ENCODE results near the gene C14orf180. TPM values are rescaled to one million over a fixed set of nuclear protein-coding genes. Genes with fewer than 3 reads are reported as not detected.
A peak's percentile ranks its signal among the peaks of the same experiment; 100 is the strongest.

Gene C14orf180
- total RNA-seq, 2 experiments from 2014 or later = not detected

DNA sequence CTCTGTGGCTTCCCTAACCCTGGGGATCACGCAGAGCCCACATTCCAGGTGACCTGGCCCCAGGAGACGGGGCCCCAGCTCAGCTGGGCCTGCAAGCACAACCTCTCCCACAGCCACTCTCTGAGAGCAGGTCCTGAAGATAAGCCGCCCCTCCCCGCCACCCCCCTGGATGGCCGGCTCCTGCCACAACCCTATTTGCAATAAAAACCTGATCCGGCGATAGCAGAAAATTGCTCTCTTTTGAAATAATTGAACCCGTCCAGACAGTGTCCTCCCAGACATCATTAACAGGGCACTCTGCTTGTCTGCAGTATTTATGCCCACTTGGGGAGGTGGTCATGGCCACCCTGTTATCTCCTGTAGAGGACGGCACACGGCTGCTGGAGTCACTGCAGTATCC lies 5.0 kb downstream of the C14orf180 start:
- H3K27ac Mint-ChIP-seq = no peak overlapping the region
- CTCF ChIA-PET = no interaction called here
- H3K9me3 Mint-ChIP-seq (ENCODE audit: low read depth) = no peaks in the 10 kb centered on the region
- DNase-seq (no peak), ATAC-seq (no peak)
- no peak overlapping the region for H3K4me3 Mint-ChIP-seq
- no peaks in the 10 kb centered on the region for H3K27me3 Mint-ChIP-seq
- H3K36me3 Mint-ChIP-seq = no peaks in the 10 kb centered on the region
- no peaks in the 10 kb centered on the region for H3K4me1 Mint-ChIP-seq

DNA sequence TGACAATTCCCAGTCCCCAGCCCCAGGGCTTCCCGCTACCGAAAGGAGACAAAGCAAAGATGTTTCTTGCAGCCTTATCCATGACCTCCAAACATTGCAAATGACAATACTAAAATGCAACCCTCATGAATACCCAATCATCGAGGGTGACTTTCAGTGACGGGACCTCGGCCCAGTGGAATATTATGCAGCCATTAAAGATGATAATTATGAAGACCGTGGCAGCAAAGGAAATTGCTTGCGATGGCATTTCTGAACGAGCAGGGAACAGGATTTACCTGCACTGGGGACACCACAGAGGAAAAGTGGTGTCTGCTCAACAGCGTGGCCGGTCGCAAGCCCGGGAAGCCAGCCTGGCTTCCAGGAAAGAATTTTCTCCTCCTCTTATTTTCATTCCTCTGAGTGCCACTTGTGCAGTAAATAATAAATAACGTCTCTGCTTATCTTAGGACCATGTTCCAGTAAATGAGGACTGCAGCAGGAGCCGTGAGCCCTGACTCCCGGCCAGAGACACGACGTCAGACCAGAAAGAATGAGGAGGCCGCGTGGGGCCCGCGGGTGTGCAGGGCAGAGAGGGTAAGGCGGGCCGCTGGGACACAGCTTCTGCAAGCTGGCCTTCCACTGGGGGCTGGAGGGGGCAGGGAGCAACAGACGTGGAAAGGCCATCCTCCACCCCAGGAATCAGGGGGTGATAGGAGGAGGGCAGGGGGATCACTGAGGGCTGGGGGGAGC lies 6.6 kb downstream of the C14orf180 start:
- Mint-ChIP-seq H3K4me3 (no peak overlapping the region), H3K36me3 (no peaks in the 10 kb centered on the region), H3K4me1 (no peaks in the 10 kb centered on the region), H3K27ac (no peak overlapping the region), H3K27me3 (no peaks in the 10 kb centered on the region), H3K9me3 (ENCODE audit: low read depth) (no peaks in the 10 kb centered on the region)
- CTCF ChIA-PET = interaction anchor here (0.6 kb wide), 1 partner anchor 224 kb away, joined by 3 read pairs; no protein-coding TSS in a partner anchor
- DNase-seq (no peak), ATAC-seq (no peak)

DNA sequence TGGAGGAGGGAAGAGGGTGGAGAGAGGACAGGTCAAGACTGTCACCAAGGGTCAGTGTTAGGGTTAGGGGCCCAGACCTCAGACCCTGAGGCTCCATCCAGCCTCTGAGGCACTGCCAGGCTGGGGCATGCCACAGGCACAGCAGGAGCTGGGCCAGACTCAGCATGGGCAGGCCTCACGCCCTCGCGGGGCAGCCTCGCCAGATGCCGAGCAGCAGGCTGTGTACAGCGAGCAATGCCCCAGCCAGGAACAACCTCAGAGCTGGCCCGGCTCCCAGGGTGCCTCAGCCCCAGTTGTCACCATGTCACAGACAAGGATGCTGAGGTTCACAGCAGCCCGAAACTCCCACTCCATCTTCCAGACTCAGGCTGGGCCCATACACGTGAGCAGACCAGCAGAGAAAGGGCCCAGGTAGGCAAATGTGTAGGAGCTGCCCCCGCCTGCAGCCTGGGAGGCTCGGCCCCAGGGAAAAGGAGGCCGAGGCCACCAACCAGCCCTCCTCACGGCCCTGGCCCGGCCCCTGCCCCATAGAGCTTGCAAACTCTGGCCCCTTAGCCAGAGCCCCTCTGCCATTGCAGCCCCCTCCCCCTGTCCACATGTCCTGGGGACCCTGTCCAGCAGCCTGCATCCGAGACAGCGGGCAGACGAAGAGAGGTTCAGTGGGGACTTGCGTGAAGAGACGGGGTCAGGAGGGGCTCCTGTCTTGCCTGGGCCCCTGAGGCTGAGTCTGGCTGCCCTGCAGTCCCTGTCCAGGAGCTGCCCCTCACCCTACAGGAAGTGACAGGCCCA lies 7.5 kb downstream of the C14orf180 start:
- H3K4me3 Mint-ChIP-seq = no peak overlapping the region
- no peaks in the 10 kb centered on the region for H3K36me3 Mint-ChIP-seq
- no peaks in the 10 kb centered on the region for H3K9me3 Mint-ChIP-seq (ENCODE audit: low read depth)
- no peak for DNase-seq
- H3K27ac Mint-ChIP-seq = no peak overlapping the region
- CTCF ChIA-PET = interaction anchor here (0.6 kb wide), 1 partner anchor 223 kb away, joined by 3 read pairs; no protein-coding TSS in a partner anchor
- no peaks in the 10 kb centered on the region for H3K4me1 Mint-ChIP-seq
- no peaks in the 10 kb centered on the region for H3K27me3 Mint-ChIP-seq
- no peak for ATAC-seq

DNA sequence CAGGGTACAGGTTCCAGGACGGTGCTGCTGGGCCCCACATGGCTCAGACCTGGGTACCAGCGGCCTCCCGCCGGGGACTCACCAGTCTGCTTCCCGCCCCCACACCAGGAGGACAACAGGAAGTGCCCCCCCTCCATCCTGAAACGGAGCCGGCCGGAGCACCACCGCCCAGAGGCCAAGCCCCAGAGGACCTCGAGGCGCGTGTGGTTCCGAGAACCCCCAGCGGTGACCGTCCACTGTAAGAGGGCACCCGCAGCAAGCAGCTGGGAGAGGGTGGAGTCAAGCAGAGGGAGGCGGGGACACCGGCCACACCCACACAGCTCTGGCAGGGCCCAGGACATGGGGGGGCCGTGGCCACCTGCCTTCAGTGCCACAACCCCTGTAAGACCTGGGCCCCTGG lies 8.1 kb downstream of the C14orf180 start:
- H3K9me3 Mint-ChIP-seq (ENCODE audit: low read depth) = no peaks in the 10 kb centered on the region
- H3K27me3 Mint-ChIP-seq = no peaks in the 10 kb centered on the region
- no peak for ATAC-seq
- no peaks in the 10 kb centered on the region for H3K36me3 Mint-ChIP-seq
- no peaks in the 10 kb centered on the region for H3K4me1 Mint-ChIP-seq
- DNase-seq = no peak
- no peak overlapping the region for H3K27ac Mint-ChIP-seq
- CTCF ChIA-PET = no interaction called here
- no peak overlapping the region for H3K4me3 Mint-ChIP-seq

DNA sequence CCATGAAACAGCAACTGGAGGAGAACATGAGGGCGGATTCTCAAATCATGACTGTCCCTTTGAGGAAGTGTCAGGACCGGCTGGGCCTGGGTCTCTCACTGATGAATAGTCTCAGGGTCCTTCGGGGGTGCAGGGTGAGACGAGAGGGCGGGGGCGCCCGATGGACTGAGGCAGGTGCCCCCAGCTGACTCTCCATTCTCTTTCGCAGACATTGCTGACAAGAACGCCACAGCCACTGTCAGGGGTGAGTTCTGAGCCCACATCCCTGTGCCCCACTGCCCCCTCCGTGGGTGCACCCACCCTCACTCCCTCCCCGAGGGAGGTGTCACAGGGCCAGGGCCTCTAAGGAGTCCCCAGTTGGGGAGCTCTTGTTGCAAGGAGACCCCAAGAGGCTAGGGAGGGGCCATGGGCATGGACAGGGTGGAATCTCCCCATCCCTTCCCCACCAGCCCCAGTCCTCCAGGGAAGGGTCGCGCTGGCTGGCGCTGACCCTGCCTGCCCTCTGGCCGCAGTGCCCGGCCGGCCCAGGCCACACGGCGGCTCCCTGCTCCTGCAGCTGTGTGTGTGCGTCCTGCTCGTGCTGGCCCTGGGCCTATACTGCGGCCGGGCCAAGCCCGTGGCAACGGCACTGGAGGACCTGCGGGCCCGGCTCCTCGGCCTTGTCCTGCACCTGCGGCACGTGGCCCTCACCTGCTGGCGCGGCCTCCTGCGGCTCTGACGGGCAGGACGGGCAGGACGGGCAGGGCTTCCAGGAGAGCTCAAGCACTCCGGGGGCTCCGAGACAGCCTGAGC lies 8.7 kb downstream of the C14orf180 start:
- Mint-ChIP-seq H3K36me3 (no peaks in the 10 kb centered on the region), H3K4me3 (no peak overlapping the region), H3K27ac (no peak overlapping the region), H3K27me3 (no peaks in the 10 kb centered on the region), H3K4me1 (no peaks in the 10 kb centered on the region), H3K9me3 (ENCODE audit: low read depth) (no peaks in the 10 kb centered on the region)
- CTCF ChIA-PET = no interaction called here
- no peak for DNase-seq
- no peak for ATAC-seq

DNA sequence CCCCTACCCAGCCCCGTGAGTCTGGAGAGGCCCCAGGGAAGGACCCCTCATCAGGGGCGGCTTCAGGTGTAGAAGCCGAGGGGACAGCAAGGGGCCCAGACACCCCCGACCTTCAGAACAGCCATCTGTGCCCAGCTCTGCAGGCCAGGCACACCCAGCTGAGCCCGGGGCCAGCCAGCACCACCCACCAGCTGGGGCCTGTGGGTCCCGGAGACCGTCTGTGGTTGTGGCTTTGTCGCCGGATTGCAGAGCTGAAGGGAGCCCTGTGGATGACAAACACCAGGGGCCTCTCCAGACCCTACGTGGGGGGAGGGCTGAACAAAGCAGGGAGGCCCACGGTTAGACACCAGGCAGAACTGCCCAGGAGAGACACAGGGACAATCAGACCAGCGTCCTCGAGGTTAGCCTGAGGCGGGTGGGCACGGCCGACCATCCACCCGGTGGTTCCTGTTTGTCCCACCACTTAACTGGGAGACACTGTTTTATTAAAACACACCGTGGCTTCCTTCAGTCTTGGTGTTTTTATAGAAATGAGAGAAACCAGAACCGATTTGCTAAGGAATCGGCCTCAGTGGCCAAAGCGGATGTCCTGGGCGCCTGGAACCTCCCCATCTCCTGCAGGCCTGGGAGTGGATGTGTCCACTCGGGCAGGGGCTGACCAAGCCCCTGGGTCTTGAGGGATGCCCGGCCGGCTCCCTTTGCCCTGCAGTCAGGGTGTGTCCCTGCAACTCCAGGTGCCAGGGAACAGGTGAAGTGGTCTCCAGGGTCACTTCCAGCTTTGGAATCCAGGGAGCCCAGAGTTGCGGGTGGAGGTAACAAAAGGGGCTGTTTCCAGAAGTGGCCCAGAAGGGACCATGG lies 10.0 kb downstream of the C14orf180 start:
- Mint-ChIP-seq H3K4me1 (no peaks in the 10 kb centered on the region), H3K27ac (no peak overlapping the region), H3K9me3 (ENCODE audit: low read depth) (no peaks in the 10 kb centered on the region), H3K27me3 (no peaks in the 10 kb centered on the region), H3K36me3 (no peaks in the 10 kb centered on the region), H3K4me3 (no peak overlapping the region)
- DNase-seq = no peak
- ATAC-seq = peak; percentile 16
- CTCF ChIA-PET = no interaction called here

DNA sequence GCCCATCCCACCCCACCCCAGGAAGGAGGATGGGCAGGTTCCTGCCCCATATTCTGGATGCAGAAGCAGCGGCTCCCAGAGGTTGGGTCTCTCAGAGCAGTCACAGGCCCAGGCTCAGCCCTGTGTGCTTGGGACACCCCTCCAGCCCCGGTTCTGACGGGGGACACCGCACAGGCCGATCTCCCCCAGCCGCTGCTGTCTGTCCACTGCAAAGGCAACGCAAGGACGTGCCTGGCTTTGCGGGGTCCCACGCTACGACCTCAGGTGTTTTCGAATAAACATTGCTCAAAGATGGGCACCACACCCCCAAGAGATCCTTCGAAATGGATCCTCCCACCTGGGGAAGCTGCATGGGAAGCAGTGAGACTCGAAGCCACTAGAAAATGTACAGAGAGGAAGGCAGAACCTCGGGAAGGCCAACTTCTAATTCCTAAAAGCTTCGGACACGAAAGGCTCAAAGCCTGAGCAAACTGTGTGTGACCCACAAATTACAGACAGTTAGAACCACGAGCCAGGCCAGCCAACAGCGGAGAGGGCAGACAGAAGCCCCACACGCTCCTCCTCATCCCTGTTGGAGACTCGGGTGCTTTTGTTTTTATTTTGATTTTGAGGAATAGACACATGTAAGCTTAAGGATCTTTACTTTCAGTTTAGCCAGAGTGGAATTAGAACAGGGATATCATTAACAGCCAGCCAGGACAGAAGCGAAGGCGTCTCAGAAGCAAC lies 10.8 kb downstream of the C14orf180 start:
- Mint-ChIP-seq H3K36me3 (no peaks in the 10 kb centered on the region), H3K9me3 (ENCODE audit: low read depth) (no peaks in the 10 kb centered on the region), H3K27ac (no peak overlapping the region), H3K4me3 (no peak overlapping the region), H3K4me1 (no peaks in the 10 kb centered on the region), H3K27me3 (no peaks in the 10 kb centered on the region)
- DNase-seq (no peak), ATAC-seq (no peak)
- CTCF ChIA-PET = no interaction called here

DNA sequence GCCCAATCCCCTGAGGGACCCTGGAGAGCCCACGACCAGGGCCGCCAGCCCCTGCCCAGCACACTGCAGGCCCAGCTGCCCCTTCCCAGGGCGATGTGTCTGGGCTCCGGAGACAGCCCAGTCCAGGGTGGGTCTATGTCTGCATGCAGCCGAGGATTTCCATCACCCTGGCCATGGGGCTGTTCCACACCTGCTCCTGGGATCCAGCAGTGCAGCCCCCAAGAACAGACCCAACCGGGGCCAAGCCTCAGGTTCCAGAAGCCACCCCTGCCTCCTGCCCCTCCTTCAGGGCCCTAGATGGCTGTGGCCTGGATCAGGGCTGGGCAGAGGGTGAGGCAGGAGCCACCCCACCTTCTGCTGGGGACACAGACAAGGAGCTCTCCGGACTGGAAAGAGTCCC lies 11.5 kb downstream of the C14orf180 start:
- H3K27me3 Mint-ChIP-seq = no peaks in the 10 kb centered on the region
- H3K9me3 Mint-ChIP-seq (ENCODE audit: low read depth) = no peaks in the 10 kb centered on the region
- CTCF ChIA-PET = no interaction called here
- no peaks in the 10 kb centered on the region for H3K36me3 Mint-ChIP-seq
- ATAC-seq = no peak
- no peak overlapping the region for H3K27ac Mint-ChIP-seq
- no peak for DNase-seq
- no peak overlapping the region for H3K4me3 Mint-ChIP-seq
- no peaks in the 10 kb centered on the region for H3K4me1 Mint-ChIP-seq

DNA sequence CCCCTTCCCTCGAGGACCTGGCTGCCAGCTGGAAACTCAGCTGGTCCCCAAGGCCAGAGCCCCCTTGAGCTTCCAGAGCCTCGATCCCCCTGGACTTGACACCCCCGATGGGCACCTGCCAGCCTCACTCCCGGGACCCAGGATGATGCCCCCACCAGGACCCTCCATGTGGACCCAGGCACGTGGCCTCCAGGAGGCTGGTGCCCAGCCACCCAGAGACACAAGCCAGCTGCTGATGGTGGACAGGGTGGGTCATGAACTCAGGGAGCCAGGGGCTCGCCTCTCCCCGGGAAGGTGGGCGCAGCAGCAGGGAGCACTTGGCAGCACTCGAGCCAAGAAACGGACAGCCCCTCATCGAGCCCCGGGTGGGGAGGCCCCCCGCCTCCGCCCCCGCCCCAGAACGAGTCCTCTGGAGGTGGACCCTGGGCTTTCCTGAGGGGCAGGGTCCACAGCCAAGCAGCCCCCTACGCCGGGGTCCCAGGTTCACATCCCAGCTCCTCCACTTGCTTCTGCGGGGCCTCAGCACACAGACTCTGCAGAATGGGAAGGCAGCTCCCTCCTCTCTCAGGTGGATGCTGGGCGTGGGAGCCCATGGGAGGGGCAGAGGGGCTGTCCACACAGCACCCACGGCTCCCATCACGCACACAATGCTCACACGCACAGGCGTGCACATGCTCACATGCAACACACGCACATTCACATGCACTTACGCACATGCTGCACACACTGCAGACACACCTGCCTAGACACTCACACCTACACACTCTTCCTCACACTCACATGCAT lies 12.1 kb downstream of the C14orf180 start:
- DNase-seq (no peak), ATAC-seq (no peak)
- CTCF ChIA-PET = no interaction called here
- Mint-ChIP-seq H3K36me3 (no peaks in the 10 kb centered on the region), H3K27ac (no peak overlapping the region), H3K27me3 (no peaks in the 10 kb centered on the region), H3K4me1 (no peaks in the 10 kb centered on the region), H3K9me3 (ENCODE audit: low read depth) (no peaks in the 10 kb centered on the region), H3K4me3 (no peak overlapping the region)

DNA sequence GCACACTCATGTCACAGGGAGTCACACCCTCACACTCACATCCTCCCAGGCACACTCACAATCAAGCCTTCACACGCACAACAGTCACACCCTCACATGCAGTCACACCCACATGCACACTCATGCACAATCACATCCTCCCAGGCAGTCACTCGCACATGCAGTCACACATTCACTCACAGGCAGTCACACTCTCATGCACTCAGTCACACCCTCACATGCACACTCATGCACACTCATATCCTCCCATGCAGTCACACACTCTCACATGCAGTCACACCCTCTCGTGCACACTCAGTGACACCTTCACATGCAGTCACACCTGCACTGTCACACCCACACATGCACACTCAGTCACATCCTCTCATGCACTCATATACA lies 12.7 kb downstream of the C14orf180 start:
- Mint-ChIP-seq H3K4me3 (no peak overlapping the region), H3K27ac (no peak overlapping the region), H3K36me3 (no peaks in the 10 kb centered on the region), H3K9me3 (ENCODE audit: low read depth) (no peaks in the 10 kb centered on the region), H3K27me3 (no peaks in the 10 kb centered on the region), H3K4me1 (no peaks in the 10 kb centered on the region)
- ATAC-seq (no peak), DNase-seq (no peak)
- CTCF ChIA-PET = no interaction called here

DNA sequence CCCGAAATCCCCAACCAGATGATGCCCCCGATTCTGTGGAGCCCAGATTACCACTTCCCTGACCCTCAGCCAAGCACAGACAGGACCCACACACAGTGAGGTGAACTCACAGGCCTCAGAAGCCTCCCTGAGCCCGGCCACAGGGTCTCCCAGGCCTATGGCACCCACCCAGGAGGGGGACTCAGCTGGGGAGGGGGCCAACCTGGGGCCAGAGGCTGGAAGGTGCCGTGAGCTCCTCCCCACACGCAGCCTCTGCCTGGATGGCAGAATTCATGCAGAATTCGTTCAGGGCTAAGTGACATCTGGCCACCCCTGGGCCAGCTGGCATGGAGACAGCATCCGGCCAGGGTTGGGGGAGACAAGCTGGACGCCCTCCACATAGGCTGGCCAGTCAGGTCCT lies 13.2 kb downstream of the C14orf180 start:
- Mint-ChIP-seq H3K9me3 (ENCODE audit: low read depth) (no peaks in the 10 kb centered on the region), H3K36me3 (no peaks in the 10 kb centered on the region), H3K4me3 (no peak overlapping the region), H3K27ac (no peak overlapping the region), H3K27me3 (no peaks in the 10 kb centered on the region), H3K4me1 (no peaks in the 10 kb centered on the region)
- CTCF ChIA-PET = no interaction called here
- no peak for DNase-seq
- ATAC-seq = no peak

DNA sequence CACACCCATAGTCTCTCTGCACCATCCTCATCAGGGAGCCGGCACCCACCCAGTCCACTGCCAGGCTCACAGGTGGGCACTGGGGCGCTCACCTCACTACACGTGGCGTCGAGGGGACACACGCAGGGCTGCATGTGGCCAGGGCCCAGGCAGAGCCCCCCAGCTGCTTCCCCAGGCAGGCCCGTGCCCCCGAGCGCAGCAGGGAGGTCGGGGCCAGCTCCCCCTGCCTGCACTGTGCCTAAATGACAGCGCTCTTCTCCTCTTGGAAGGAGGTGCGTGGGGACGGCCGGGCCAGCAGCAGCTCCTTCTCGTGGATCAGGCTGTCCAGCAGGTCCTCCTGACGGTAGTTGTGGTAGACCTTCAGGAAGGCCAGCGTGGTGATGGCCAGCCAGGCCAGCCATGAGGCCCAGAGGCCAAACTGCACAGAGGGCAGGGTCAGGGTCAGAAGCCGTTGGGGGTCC lies 13.7 kb downstream of the C14orf180 start:
- H3K9me3 Mint-ChIP-seq (ENCODE audit: low read depth) = no peaks in the 10 kb centered on the region
- H3K27ac Mint-ChIP-seq = no peak overlapping the region
- no peak overlapping the region for H3K4me3 Mint-ChIP-seq
- no peak for DNase-seq
- H3K27me3 Mint-ChIP-seq = no peaks in the 10 kb centered on the region
- no peak for ATAC-seq
- no peaks in the 10 kb centered on the region for H3K36me3 Mint-ChIP-seq
- no peaks in the 10 kb centered on the region for H3K4me1 Mint-ChIP-seq
- CTCF ChIA-PET = no interaction called here

Data from activated CD8-positive, alpha-beta memory T cell treated with anti-CD3 and anti-CD28 coated beads, Interleukin-2, amount 10 ng/mL, durations not matched to agents 7 days and 5 days (primary cell).